Brain pericyte (primary cell): ENCODE measurements around the gene CREB3L1.

Source experiments
- DNase-seq: peaks from one replicate; pipeline ENCODE4 v3.0.0-alpha.2; 2012; ENCODE audit warnings: low read depth, low spot score

CREB3L1 gene

GRCh38 chr11:46273511-46274205 is 3.8 kb upstream of the CREB3L1 start:
- peak; percentile 75 for DNase-seq

- DNase-seq: no peak
Observed at GRCh38 chr11:46275964-46276641, 1.4 kb upstream of the CREB3L1 start.

- no peak for DNase-seq
Observed at GRCh38 chr11:46277313-46277621, 195 bp upstream of the CREB3L1 start.

- no peak for DNase-seq
Observed at GRCh38 chr11:46278387-46279125, 1.1 kb downstream of the CREB3L1 start.

GRCh38 chr11:46279126-46280099 is 2.0 kb downstream of the CREB3L1 start:
- no peak for DNase-seq

GRCh38 chr11:46280706-46281105 is 3.2 kb downstream of the CREB3L1 start:
- DNase-seq: no peak

- DNase-seq: no peak
Observed at GRCh38 chr11:46281371-46281831, 3.9 kb downstream of the CREB3L1 start.

GRCh38 chr11:46285173-46285572 is 7.7 kb downstream of the CREB3L1 start:
- DNase-seq: no peak

- no peak for DNase-seq
Observed at GRCh38 chr11:46285594-46286033, 8.2 kb downstream of the CREB3L1 start.

GRCh38 chr11:46286789-46287188 is 9.3 kb downstream of the CREB3L1 start:
- DNase-seq: no peak

GRCh38 chr11:46288451-46288850 is 11.0 kb downstream of the CREB3L1 start:
- no peak for DNase-seq

GRCh38 chr11:46290011-46290410 is 12.5 kb downstream of the CREB3L1 start:
- DNase-seq: no peak

GRCh38 chr11:46290598-46291309 is 13.3 kb downstream of the CREB3L1 start:
- DNase-seq: no peak

- no peak for DNase-seq
Observed at GRCh38 chr11:46291441-46292150, 14.1 kb downstream of the CREB3L1 start.

GRCh38 chr11:46293066-46293465 is 15.6 kb downstream of the CREB3L1 start:
- DNase-seq: no peak

- DNase-seq: no peak
Observed at GRCh38 chr11:46293641-46294103, 16.2 kb downstream of the CREB3L1 start.

GRCh38 chr11:46294365-46295309 is 17.2 kb downstream of the CREB3L1 start:
- DNase-seq: no peak

- no peak for DNase-seq
Observed at GRCh38 chr11:46295312-46296058, 18.0 kb downstream of the CREB3L1 start.
